ENCODE measurements around the gene BIRC6. TPM values are rescaled to one million over a fixed set of nuclear protein-coding genes. Genes with fewer than 3 reads are reported as not detected.
A peak's percentile ranks its signal among the peaks of the same experiment; 100 is the strongest.
"Not testable (repeated sequence)": the region's sequence is repeated elsewhere in the genome, so short reads cannot be mapped to it uniquely, and the experiment has no call there.

The BIRC6 gene
- total and polyA plus RNA-seq, 2 experiments from 2014 or later: 17.8 to 106 TPM

DNA sequence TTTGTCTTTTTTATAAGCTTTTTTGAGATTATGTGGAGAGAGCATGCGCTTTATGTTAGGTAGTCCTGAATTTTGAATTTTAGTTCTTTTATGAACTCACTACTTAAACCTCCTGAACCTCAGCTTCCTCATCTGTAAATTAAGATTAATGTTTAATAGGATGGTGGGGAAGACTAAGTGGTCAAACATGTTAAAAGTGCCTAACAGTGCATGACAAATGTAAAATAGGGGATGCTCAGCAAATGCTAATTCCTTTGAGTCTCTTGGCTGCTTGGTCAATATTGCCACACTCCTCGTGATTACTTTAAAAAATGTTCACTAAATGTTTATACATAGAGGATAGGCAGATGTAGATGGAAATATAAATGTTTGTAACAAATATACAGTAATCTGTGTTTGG lies 6.8 kb downstream of the BIRC6 start:
- peaks cover 100% of the 10 kb centered on the region for H3K79me2 ChIP-seq
- no peaks in the 10 kb centered on the region for H3K9me2 ChIP-seq (replicated peaks; ENCODE audit: insufficient read depth)
- no peaks in the 10 kb centered on the region for H3K36me3 ChIP-seq (replicated peaks; ENCODE audit: insufficient read depth, low read depth)
- H4K20me1 ChIP-seq (ENCODE audit: insufficient read depth, poor library complexity, severe bottlenecking): peaks cover 95% of the 10 kb centered on the region
- TF ChIP-seq EZH2 (IDR thresholded peaks at IDR 0.05; ENCODE audit: borderline replicate concordance) (no peak), EZH2phosphoT487 (IDR thresholded peaks at IDR 0.05; ENCODE audit: low read depth, severe bottlenecking, unreplicated experiment) (no peak)
- TF ChIP-seq, protein P1, sequence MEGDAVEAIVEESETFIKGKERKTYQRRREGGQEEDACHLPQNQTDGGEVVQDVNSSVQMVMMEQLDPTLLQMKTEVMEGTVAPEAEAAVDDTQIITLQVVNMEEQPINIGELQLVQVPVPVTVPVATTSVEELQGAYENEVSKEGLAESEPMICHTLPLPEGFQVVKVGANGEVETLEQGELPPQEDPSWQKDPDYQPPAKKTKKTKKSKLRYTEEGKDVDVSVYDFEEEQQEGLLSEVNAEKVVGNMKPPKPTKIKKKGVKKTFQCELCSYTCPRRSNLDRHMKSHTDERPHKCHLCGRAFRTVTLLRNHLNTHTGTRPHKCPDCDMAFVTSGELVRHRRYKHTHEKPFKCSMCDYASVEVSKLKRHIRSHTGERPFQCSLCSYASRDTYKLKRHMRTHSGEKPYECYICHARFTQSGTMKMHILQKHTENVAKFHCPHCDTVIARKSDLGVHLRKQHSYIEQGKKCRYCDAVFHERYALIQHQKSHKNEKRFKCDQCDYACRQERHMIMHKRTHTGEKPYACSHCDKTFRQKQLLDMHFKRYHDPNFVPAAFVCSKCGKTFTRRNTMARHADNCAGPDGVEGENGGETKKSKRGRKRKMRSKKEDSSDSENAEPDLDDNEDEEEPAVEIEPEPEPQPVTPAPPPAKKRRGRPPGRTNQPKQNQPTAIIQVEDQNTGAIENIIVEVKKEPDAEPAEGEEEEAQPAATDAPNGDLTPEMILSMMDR (IDR thresholded peaks at IDR 0.05; ENCODE audit: poor library complexity): no peak
- no peaks in the 10 kb centered on the region for H3K27me3 ChIP-seq
- H2AFZ ChIP-seq: no peak overlapping the region
- DNase-seq (ENCODE audit: low spot score): no peak
- H3K4me2 ChIP-seq: no peak overlapping the region
- H3K9me3 ChIP-seq (ENCODE audit: low read depth): no peaks in the 10 kb centered on the region
- H3K4me1 ChIP-seq (ENCODE audit: insufficient read depth): peaks cover 26% of the 10 kb centered on the region
- H3K27ac ChIP-seq: no peak overlapping the region
- no peak overlapping the region for H3K4me3 ChIP-seq
- WGBS (ENCODE audit: low lambda C conversion rate, missing lambda C conversion rate): 80% methylated on average over 2 of the region's 2 CpGs

DNA sequence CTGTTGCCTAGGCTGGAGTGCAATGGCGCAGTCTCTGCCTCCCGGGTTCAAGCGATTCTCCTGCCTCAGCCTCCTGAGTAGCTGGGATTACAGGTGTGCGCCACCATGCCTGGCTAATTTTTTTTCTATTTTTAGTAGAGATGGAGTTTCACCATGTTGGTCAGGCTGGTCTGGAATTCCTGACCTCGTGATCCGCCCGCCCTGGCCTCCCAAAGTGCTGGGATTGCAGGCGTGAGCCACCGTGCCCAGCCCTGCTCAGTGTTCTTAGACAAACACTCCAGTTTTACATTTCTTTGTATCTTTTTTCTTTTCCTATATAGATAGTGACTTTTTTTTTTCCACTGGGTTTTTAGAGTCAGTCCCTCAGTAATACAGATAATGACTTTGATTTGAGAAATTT lies 7.5 kb downstream of the BIRC6 start:
- H3K27me3 ChIP-seq; H3K9me2 ChIP-seq (replicated peaks; ENCODE audit: insufficient read depth); H2AFZ ChIP-seq; DNase-seq (ENCODE audit: low spot score); H3K4me3 ChIP-seq; H3K36me3 ChIP-seq (replicated peaks; ENCODE audit: insufficient read depth, low read depth); H3K9me3 ChIP-seq (ENCODE audit: low read depth): not testable (repeated sequence)
- peak overlapping the region; percentile 35 for H3K27ac ChIP-seq
- H3K4me2 ChIP-seq: peak overlapping the region; percentile 15
- H3K79me2 ChIP-seq: peaks cover 100% of the 10 kb centered on the region
- WGBS (ENCODE audit: low lambda C conversion rate, missing lambda C conversion rate): 86% methylated on average over 9 of the region's 9 CpGs
- H3K4me1 ChIP-seq (ENCODE audit: insufficient read depth): peaks cover 19% of the 10 kb centered on the region
- H4K20me1 ChIP-seq (ENCODE audit: insufficient read depth, poor library complexity, severe bottlenecking): peaks cover 95% of the 10 kb centered on the region

DNA sequence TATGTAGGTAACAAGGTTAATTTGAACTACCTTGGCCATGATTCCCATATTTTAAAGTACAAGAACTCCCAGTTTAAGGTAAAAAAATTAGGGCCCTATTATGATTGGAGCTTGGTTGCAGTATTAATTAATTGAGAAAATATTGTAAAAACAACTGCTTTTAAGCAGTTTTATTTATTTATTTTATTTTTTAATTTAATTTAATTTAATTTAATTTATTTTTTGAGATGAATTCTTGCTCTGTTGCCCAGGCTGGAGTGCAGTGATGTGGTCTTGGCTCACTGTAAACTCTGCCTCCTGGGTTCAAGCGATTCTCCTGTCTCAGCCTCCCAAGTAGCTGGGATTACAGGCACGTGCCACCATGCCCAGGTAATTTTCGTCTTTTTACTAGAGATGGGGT lies 8.9 kb downstream of the BIRC6 start:
- Histone ChIP-seq H4K20me1 (ENCODE audit: insufficient read depth, poor library complexity, severe bottlenecking) (peaks cover 95% of the 10 kb centered on the region), H3K79me2 (peaks cover 100% of the 10 kb centered on the region)
- not testable (repeated sequence) for H3K27me3 ChIP-seq; DNase-seq (ENCODE audit: low spot score); H3K4me2 ChIP-seq; H3K36me3 ChIP-seq (replicated peaks; ENCODE audit: insufficient read depth, low read depth); H3K9me3 ChIP-seq (ENCODE audit: low read depth); H2AFZ ChIP-seq; H3K9me2 ChIP-seq (replicated peaks; ENCODE audit: insufficient read depth); H3K27ac ChIP-seq; H3K4me3 ChIP-seq; H3K4me1 ChIP-seq (ENCODE audit: insufficient read depth)
- 97% methylated on average over 3 of the region's 3 CpGs for WGBS (ENCODE audit: low lambda C conversion rate, missing lambda C conversion rate)

DNA sequence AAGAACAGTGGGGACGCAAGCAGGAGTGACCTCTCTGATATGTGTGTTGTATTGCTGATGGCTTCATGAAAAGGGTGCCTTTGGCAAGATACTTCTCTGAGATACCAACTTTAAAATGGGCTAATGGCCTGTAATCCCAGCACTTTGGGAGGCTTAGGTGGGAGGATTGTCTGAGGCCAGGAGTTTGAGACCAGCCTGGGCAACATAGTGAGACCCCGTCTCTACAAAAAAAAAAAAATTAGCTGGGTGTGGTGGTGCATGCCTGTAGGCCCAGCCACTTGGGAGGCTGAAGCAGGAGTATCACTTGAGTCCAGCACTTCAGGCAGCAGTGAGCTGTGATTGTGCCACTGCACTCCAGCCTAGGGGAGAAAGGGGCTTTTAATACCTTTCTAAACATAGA lies 9.8 kb downstream of the BIRC6 start:
- H3K79me2 ChIP-seq: peaks cover 100% of the 10 kb centered on the region
- H2AFZ ChIP-seq: no peak overlapping the region
- H3K4me1 ChIP-seq (ENCODE audit: insufficient read depth): no peaks in the 10 kb centered on the region
- DNase-seq (ENCODE audit: low spot score): no peak
- 98% methylated on average over 2 of the region's 2 CpGs for WGBS (ENCODE audit: low lambda C conversion rate, missing lambda C conversion rate)
- no peaks in the 10 kb centered on the region for H3K27me3 ChIP-seq
- H3K9me2 ChIP-seq (replicated peaks; ENCODE audit: insufficient read depth): no peaks in the 10 kb centered on the region
- H3K36me3 ChIP-seq (replicated peaks; ENCODE audit: insufficient read depth, low read depth): no peaks in the 10 kb centered on the region
- no peak overlapping the region for H3K4me2 ChIP-seq
- peaks cover 95% of the 10 kb centered on the region for H4K20me1 ChIP-seq (ENCODE audit: insufficient read depth, poor library complexity, severe bottlenecking)
- H3K27ac ChIP-seq: no peak overlapping the region
- no peak overlapping the region for H3K4me3 ChIP-seq
- H3K9me3 ChIP-seq (ENCODE audit: low read depth): no peaks in the 10 kb centered on the region
- TF ChIP-seq, protein P1 (IDR thresholded peaks at IDR 0.05; ENCODE audit: poor library complexity): no peak
- no peak for TF ChIP-seq EZH2 (IDR thresholded peaks at IDR 0.05; ENCODE audit: borderline replicate concordance)
- TF ChIP-seq EZH2phosphoT487 (IDR thresholded peaks at IDR 0.05; ENCODE audit: low read depth, severe bottlenecking, unreplicated experiment): no peak
